C4-2B (cell line): Measurements from ENCODE around the gene ENO2.

Source experiments
- CTCF ChIP-seq: fragments of 450-650 bp; conservative IDR thresholded peaks from 2 replicates; pipeline ENCODE4 v1.5.1; 2017; ENCODE audit warnings: mild to moderate bottlenecking
- ZFX ChIP-seq: fragments of 450-650 bp; IDR thresholded peaks from 2 replicates; pipeline ENCODE4 v1.6.1; 2017

DNA sequence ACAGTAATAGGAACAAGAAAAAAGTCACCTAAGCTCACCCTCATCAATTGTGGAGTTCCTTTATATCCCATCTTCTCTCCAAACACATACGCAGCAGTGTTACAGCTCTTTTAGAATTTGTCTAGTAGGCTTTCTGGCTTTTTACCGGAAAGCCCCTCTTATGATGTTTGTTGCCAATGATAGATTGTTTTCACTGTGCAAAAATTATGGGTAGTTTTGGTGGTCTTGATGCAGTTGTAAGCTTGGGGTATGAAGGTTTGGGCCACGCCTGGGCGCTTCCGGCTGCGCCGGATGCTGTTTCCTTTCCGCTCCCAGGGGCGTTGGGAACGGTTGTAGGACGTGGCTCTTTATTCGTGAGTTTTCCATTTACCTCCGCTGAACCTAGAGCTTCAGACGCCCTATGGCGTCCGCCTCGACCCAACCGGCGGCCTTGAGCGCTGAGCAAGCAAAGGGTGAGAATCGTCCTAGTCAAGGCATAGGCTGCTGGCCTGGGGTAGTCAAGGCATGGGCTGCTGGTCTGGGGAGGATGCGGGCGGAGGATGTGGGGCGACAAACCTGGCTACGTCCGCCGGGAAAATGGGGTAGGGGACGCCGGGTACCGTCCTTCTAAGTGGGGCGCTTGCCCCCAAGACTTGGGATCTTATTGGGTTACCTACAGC, 29.5 kb downstream of the ENO2 start, which contains the start of the genes C12orf57 and RNU7-1:
- TF ChIP-seq CTCF = no peak
- 0 out of 2 replicates have a peak, but pooled peaks have one; percentile 12 for TF ChIP-seq ZFX
